ENCODE data around the gene CEP164. TPM values are rescaled to one million over a fixed set of nuclear protein-coding genes. Genes with fewer than 3 reads are reported as not detected.

CEP164 gene
- total and polyA plus RNA-seq, 2 of the 8 experiments (the other 6 are each of a cell fraction or from before 2014, with no cell fraction given) = 8.4 to 20.8 TPM

- no peaks in the 10 kb centered on the region for H3K79me2 ChIP-seq (ENCODE audit: control insufficient read depth in 1 of 2, insufficient read depth in 2 of 2, low read length in 2 of 2)
- 0 out of 2 replicates have a peak overlapping the region, but pooled peaks have one; percentile 4 for H2AFZ ChIP-seq (ENCODE audit: low read length)
- CTCF ChIA-PET (ENCODE audit: partially characterized antibody) = interaction anchor here (0.8 to 1.6 kb wide), 6 partner anchors 9 to 518 kb away, joined by 3 to 5 read pairs (median 3); partner anchors contain the start of gene BACE1-AS
- peak overlapping the region; percentile 10; the same call in 1 of the 2 replicates for H2BK15ac ChIP-seq (ENCODE audit: low read length)
- no peak overlapping the region for H3K4ac ChIP-seq (replicated peaks; ENCODE audit: insufficient read length, low read depth, low read length)
- H2AK5ac ChIP-seq (ENCODE audit: low read depth, low read length) = no peak overlapping the region
- no peak overlapping the region for H3K9ac ChIP-seq (replicated peaks in 1 of 4; ENCODE audit: extremely low read depth in 1 of 4, low read depth in 3 of 4, low read length in 3 of 4)
- no peak for DNase-seq (ENCODE audit: low read depth in 1 of 2, low spot score in 2 of 2)
- H3K27me3 ChIP-seq (replicated peaks in 1 of 4; ENCODE audit: control insufficient read depth in 3 of 4, extremely low read depth in 1 of 4, insufficient read depth in 3 of 4, low read length in 3 of 4) = no peaks in the 10 kb centered on the region
- H3K36me3 ChIP-seq (ENCODE audit: control insufficient read depth in 2 of 4, insufficient read depth in 4 of 4, low read length in 3 of 4) = no peaks in the 10 kb centered on the region
- peak overlapping the region; percentile 79; the same call in 1 of the 2 replicates for H2BK5ac ChIP-seq (ENCODE audit: low read depth, low read length)
- peaks cover 7 to 23% (median 15%) of the 10 kb centered on the region in 4 experiments for H3K4me1 ChIP-seq (replicated peaks in 1 of 4; ENCODE audit: control insufficient read depth in 3 of 4, insufficient read depth in 4 of 4, low read length in 3 of 4)
- no peak for FAIRE-seq
- no peaks in the 10 kb centered on the region for H3K23me2 ChIP-seq (ENCODE audit: low read depth, low read length)
- H4K5ac ChIP-seq (ENCODE audit: insufficient read length, low read depth, low read length) = no peak overlapping the region
- H3K56ac ChIP-seq (replicated peaks; ENCODE audit: insufficient read length, low read depth, low read length) = no peak overlapping the region
- POLR2A ChIA-PET (ENCODE audit: partially characterized antibody) = interaction anchor here (0.8 to 2.0 kb wide), 8 partner anchors 11 to 24 kb away, joined by 3 to 6 read pairs (median 4); partner anchors contain the start of genes BACE1 and BACE1-AS
- H2BK20ac ChIP-seq (ENCODE audit: low read length) = no peak overlapping the region
- no peak overlapping the region for H3K4me2 ChIP-seq (ENCODE audit: insufficient read depth in 1 of 2, low read depth in 2 of 2, low read length in 2 of 2)
- WGBS, 2 experiments (ENCODE audit: extremely low coverage in 1 of 2, insufficient coverage in 1 of 2, insufficient read length in 1 of 2, insufficient replicate concordance in 2 of 2, low coverage in 1 of 2, low lambda C conversion rate in 2 of 2, missing lambda C conversion rate in 1 of 2) = 75% methylated on average over 5 of the region's 5 CpGs; no CpG with 5 or more reads in 1 of the 2 experiments
- H4K8ac ChIP-seq (ENCODE audit: extremely low read depth, insufficient read depth, low read length) = no peak overlapping the region
- H3K14ac ChIP-seq (ENCODE audit: insufficient read length) = no peak overlapping the region
- H3K27ac ChIP-seq (ENCODE audit: low read depth, low read length) = no peak overlapping the region
- no peak overlapping the region for H2BK120ac ChIP-seq (replicated peaks; ENCODE audit: low read depth, low read length)
- H3K4me3 ChIP-seq (ENCODE audit: extremely low read depth in 1 of 4, insufficient read depth in 2 of 4, low read depth in 3 of 4, low read length in 4 of 4) = no peak overlapping the region
- no peak overlapping the region for H3K23ac ChIP-seq (ENCODE audit: insufficient read length)
- H3K18ac ChIP-seq (ENCODE audit: extremely low read depth, low read length) = no peak overlapping the region
- H4K91ac ChIP-seq (replicated peaks; ENCODE audit: insufficient read length, low read length) = no peak overlapping the region
- no peaks in the 10 kb centered on the region for H3K79me1 ChIP-seq (ENCODE audit: low read depth, low read length)
- H2BK12ac ChIP-seq (ENCODE audit: low read depth, low read length) = no peak overlapping the region; the same call in 1 of the 2 replicates
- H3K9me3 ChIP-seq (ENCODE audit: insufficient read depth in 2 of 2, low read depth in 1 of 2, low read length in 1 of 2) = no peaks in the 10 kb centered on the region
- no peaks in the 10 kb centered on the region for H4K20me1 ChIP-seq (replicated peaks in 1 of 2; ENCODE audit: control insufficient read depth in 1 of 2, insufficient read depth in 2 of 2, low read length in 2 of 2)
- no peak for TF ChIP-seq HDAC6 (IDR thresholded peaks at IDR 0.05; ENCODE audit: low read depth, low read length)
- no peak for TF ChIP-seq KDM4A (IDR thresholded peaks at IDR 0.05; ENCODE audit: low read depth, low read length, severe bottlenecking)
- no peak for TF ChIP-seq SP1 (IDR thresholded peaks at IDR 0.05; ENCODE audit: low read depth, low read length)
- TF ChIP-seq CREB1 (IDR thresholded peaks at IDR 0.05) = no peak
- TF ChIP-seq ASH2L (IDR thresholded peaks at IDR 0.05; ENCODE audit: low read length) = no peak
- no peak for TF ChIP-seq CHD2 (IDR thresholded peaks at IDR 0.05; ENCODE audit: low read length)
- TF ChIP-seq NANOG (IDR thresholded peaks at IDR 0.05; ENCODE audit: insufficient read depth, low read depth, low read length, poor library complexity, severe bottlenecking) = no peak
- no peak for TF ChIP-seq TBP (IDR thresholded peaks at IDR 0.05; ENCODE audit: low read depth, low read length)
- TF ChIP-seq RFX5 (IDR thresholded peaks at IDR 0.05; ENCODE audit: borderline replicate concordance, low read depth, low read length) = no peak
- TF ChIP-seq CEBPB (IDR thresholded peaks at IDR 0.05; ENCODE audit: low read depth, low read length) = 0 out of 2 replicates have a peak, but pooled peaks have one; percentile 18
- 0 out of 2 replicates have a peak, but pooled peaks have one; percentile 29 for TF ChIP-seq MAX (IDR thresholded peaks at IDR 0.05)
- no peak for TF ChIP-seq GABPA (IDR thresholded peaks at IDR 0.05; ENCODE audit: borderline replicate concordance, insufficient read depth, low read length)
- no peak for TF ChIP-seq GTF2F1 (IDR thresholded peaks at IDR 0.05; ENCODE audit: borderline replicate concordance, low read depth, low read length)
Measured at GRCh38 chr11:117303646-117304315, 23.9 kb upstream of the CEP164 start.
